ENCODE measurements around the gene SYTL4. TPM values are rescaled to one million over a fixed set of nuclear protein-coding genes. Genes with fewer than 3 reads are reported as not detected.
"Not testable (repeated sequence)": the region's sequence is repeated elsewhere in the genome, so short reads cannot be mapped to it uniquely, and the experiment has no call there.

SYTL4 gene
- 1 to 10 TPM; 5.5 to 9.2 (median 6.2) TPM for total RNA-seq (2021; fragmentation: NEBNext Ultra II Directional; extraction: Animal tissue kit (Norgen Biotek cat#: 25700))
- long read RNA-seq, result 0 reads

DNA sequence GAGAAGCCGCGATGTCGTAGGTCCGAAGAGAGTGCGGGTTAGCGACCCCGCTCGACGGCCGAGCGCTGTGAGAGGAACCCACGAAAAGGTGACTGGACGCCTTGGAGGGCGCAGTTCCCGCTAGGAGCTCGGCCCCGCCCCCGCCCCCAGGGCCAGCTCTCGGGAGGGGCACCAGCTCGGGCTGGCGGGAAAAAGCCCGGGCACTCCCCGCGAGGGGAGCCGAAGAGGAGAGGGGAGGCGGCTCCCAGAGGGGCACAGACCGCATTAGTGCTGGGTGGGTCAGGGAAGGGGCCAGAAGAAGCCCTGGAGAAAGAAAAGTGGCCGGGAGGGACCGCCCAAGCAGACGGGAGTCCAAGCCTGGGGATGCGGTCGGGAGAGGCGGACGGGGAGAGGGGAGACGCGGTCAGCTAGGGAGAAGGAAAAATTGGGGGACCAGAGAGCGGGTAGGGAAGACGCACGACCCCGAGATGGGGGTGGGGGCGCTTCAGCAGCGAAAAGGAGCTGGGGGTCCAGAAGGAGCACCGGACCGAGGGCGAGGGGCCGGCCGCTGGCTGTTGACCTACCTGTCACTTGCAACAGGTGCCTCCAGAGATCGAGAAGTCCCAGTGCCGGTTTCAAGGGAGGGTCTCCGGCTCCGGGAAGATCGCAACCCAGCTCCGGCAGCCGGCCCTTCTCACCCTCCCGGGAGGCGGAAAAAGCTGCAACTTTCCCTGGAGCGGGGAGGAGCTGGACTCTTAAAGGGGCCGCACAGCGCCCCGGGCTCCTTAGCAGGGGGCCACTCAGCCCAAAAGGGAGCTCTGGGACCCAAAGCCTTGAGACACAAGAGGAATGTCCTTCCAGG, at the start of gene SYTL4:
TSS of gene SYTL4 (minus strand) at position 681 of the 841 bp plus-strand sequence. CDS start 30,084 bp downstream, outside the sequence.
- DNase-seq, result no peak
- Mint-ChIP-seq H3K9me3 (no peaks in the 10 kb centered on the region), H3K27me3 (ENCODE audit: insufficient read depth) (no peaks in the 10 kb centered on the region), H3K36me3 (ENCODE audit: low read depth) (0 out of 2 replicates have a peak, but pooled peaks cover 4% of the 10 kb centered on the region), H3K4me1 (ENCODE audit: low read depth) (0 out of 2 replicates have a peak, but pooled peaks cover 5% of the 10 kb centered on the region), H3K27ac (no peak within 1 kb of the TSS), H3K4me3 (peak within 1 kb of the TSS; percentile 87)
- TF ChIP-seq, protein P1, sequence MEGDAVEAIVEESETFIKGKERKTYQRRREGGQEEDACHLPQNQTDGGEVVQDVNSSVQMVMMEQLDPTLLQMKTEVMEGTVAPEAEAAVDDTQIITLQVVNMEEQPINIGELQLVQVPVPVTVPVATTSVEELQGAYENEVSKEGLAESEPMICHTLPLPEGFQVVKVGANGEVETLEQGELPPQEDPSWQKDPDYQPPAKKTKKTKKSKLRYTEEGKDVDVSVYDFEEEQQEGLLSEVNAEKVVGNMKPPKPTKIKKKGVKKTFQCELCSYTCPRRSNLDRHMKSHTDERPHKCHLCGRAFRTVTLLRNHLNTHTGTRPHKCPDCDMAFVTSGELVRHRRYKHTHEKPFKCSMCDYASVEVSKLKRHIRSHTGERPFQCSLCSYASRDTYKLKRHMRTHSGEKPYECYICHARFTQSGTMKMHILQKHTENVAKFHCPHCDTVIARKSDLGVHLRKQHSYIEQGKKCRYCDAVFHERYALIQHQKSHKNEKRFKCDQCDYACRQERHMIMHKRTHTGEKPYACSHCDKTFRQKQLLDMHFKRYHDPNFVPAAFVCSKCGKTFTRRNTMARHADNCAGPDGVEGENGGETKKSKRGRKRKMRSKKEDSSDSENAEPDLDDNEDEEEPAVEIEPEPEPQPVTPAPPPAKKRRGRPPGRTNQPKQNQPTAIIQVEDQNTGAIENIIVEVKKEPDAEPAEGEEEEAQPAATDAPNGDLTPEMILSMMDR (IDR thresholded peaks at IDR 0.05), result no peak

DNA sequence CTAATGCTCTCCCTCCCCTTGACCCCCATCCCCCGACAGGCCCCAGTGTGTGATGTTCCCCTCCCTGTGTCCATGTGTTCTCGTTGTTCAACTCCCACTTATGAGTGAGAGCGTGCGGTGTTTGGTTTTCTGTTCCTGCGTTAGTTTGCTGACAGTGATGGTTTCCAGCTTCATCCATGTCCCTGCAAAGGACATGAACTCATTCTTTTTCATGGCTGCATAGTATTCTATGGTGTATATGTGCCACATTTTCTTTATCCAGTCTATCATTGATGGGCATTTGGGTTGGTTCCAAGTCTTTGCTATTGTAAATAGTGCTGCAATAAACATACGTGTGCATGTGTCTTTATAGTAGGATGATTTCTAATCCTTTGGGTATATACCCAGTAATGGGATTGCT, 37.5 kb upstream of the SYTL4 start:
- not testable (repeated sequence) for H3K27ac Mint-ChIP-seq; H3K9me3 Mint-ChIP-seq; H3K36me3 Mint-ChIP-seq (ENCODE audit: low read depth); DNase-seq; H3K4me3 Mint-ChIP-seq; H3K4me1 Mint-ChIP-seq (ENCODE audit: low read depth)
- peaks cover 18% of the 10 kb centered on the region for H3K27me3 Mint-ChIP-seq (ENCODE audit: insufficient read depth)

DNA sequence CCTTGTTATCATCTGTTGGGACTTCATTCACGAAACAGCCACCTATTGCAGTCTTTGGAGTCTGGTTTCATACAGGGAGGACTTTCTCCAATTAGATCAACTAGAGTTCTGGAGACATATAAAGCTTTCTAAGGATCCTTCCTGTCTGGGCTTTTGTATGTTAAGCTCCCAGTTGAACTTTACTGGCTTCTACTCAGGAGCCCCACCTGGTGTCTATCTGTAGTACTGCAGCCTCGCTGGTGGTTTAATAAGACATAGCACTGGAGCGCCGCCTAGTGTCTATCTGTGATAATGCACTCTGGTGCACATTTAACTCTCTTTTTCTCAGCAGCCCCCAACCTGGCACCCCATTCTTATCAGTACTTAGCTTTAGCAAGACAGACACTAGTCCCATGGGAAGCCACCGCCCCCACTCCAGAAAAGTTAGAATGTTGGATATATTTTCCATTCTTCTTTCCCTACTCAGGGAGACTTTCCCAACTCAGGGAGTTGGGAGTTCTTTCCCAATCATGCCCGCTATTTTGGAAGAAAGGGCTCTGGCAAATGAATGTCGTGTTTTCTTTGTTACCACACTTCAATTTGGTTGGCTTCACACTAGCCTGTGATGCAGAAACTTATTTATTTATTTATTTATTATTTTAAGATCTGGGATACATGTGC, 36.9 kb upstream of the SYTL4 start:
- peaks cover 3% of the 10 kb centered on the region; the same call in 1 of the 2 replicates for H3K9me3 Mint-ChIP-seq
- H3K36me3 Mint-ChIP-seq (ENCODE audit: low read depth), result 0 out of 2 replicates have a peak, but pooled peaks cover 3% of the 10 kb centered on the region
- no peak overlapping the region for H3K27ac Mint-ChIP-seq
- no peaks in the 10 kb centered on the region for H3K4me1 Mint-ChIP-seq (ENCODE audit: low read depth)
- peaks cover 18% of the 10 kb centered on the region for H3K27me3 Mint-ChIP-seq (ENCODE audit: insufficient read depth)
- peak; percentile 48 for DNase-seq
- TF ChIP-seq, protein P1 (IDR thresholded peaks at IDR 0.05), result peak; percentile 98
- H3K4me3 Mint-ChIP-seq, result no peak overlapping the region

DNA sequence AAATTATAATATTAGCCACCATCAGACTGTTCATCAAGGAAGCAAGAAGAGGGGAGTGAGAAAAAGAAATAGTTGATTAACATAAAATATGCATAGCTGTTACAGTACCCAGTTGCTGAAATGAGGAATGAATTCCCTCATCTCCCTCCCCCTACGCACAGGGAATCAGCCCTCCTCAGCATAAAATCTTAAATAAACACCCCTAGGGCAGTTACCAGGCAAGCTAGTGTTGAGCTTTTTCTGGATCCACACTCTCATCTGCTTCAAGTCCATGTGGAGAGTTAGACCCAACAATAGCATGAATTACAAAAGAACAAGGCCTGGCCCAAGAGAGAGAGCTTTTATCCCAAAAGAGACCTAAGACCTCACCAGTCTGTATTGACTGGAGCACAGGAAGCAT, 19.0 kb upstream of the SYTL4 start:
- no peaks in the 10 kb centered on the region for H3K9me3 Mint-ChIP-seq
- no peaks in the 10 kb centered on the region; the same call in none of the 2 replicates for H3K27me3 Mint-ChIP-seq (ENCODE audit: insufficient read depth)
- TF ChIP-seq, protein P1 (IDR thresholded peaks at IDR 0.05), result no peak
- no peak overlapping the region; the same call in 1 of the 2 replicates for H3K27ac Mint-ChIP-seq
- H3K4me3 Mint-ChIP-seq, result no peak overlapping the region
- peak; percentile 18 for DNase-seq
- H3K36me3 Mint-ChIP-seq (ENCODE audit: low read depth), result no peaks in the 10 kb centered on the region
- peaks cover 41% of the 10 kb centered on the region for H3K4me1 Mint-ChIP-seq (ENCODE audit: low read depth)

DNA sequence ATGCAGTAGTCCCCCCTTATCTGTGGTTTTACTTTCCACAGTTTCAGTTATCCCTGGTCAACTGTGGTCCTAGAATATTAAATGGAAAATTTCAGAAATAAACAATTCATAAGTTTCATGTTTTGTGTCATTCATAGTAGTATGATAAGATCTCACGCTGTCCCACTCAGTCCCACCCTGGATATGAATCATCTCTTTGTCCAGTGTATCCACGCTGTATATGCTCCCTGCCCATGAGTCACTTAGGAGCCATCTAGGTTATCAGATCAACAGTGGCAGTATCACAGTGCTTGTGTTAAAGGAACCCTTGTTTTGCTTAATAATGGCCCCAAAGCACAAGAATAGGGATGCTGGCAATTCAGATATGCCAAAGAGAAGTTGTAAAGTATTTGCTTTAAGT, 16.2 kb upstream of the SYTL4 start:
- H3K4me3 Mint-ChIP-seq, result 0 out of 2 replicates have a peak overlapping the region, but pooled peaks have one; percentile 12
- H3K27ac Mint-ChIP-seq, result peak overlapping the region; percentile 35
- H3K36me3 Mint-ChIP-seq (ENCODE audit: low read depth), result no peaks in the 10 kb centered on the region
- H3K4me1 Mint-ChIP-seq (ENCODE audit: low read depth), result peaks cover 58% of the 10 kb centered on the region
- DNase-seq, result peak; percentile 37
- TF ChIP-seq, protein P1 (IDR thresholded peaks at IDR 0.05), result no peak
- H3K27me3 Mint-ChIP-seq (ENCODE audit: insufficient read depth), result no peaks in the 10 kb centered on the region; the same call in none of the 2 replicates
- H3K9me3 Mint-ChIP-seq, result no peaks in the 10 kb centered on the region
